HG02884 (cell line): ENCODE results near the gene RAET1G.
"Not testable (repeated sequence)": the region's sequence is repeated elsewhere in the genome, so short reads cannot be mapped to it uniquely, and the experiment has no call there.

ENCODE experiments used
- ATAC-seq: cut with Tn5 transposase; IDR thresholded peaks from one replicate; pipeline ENCODE4 v1.9.1; 2021; ENCODE audit warnings: mild to moderate bottlenecking, moderate library complexity; ENCODE audit not compliant: unreplicated experiment

Gene RAET1G

GRCh38 chr6:149915970-149916865 is 6.7 kb downstream of the RAET1G start:
- no peak for ATAC-seq

DNA sequence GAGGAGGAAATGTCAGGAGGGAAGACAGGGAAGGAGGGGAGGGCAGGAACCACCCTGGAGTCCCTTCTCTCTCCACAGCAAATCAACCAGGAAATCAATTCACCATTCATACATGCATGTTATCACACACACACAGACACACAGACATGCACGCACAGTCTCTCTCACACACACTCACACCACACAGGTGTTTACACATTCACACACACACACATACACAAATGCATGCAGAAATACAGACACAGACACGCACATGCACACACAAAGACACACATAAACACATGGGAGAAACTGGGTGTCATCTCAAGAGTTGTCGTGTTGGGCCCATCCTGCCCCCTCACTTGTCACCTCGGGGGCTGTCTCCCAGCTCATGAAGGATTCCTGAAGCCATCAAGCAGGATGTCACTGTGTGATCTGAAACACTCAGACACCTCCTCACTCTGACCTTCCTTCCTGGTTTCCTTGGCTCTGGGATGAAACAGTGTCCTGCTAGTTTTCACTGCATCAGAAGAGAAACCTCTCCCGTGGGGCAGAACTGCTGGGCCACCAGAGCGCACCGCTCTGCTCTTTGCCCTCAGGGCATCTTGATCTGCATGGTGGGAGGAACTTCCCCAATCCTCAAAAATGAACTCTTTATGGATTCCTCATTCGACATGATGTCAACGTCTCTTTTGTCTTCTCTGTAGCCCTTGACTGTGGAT is 9.2 kb downstream of the RAET1G start:
- ATAC-seq = no peak

- ATAC-seq = no peak
These were observed 9.8 kb downstream of the RAET1G start for GRCh38 chr6:149913085-149913484.

- ATAC-seq = not testable (repeated sequence)
These were observed 10.2 kb downstream of the RAET1G start for GRCh38 chr6:149912680-149913079.

DNA sequence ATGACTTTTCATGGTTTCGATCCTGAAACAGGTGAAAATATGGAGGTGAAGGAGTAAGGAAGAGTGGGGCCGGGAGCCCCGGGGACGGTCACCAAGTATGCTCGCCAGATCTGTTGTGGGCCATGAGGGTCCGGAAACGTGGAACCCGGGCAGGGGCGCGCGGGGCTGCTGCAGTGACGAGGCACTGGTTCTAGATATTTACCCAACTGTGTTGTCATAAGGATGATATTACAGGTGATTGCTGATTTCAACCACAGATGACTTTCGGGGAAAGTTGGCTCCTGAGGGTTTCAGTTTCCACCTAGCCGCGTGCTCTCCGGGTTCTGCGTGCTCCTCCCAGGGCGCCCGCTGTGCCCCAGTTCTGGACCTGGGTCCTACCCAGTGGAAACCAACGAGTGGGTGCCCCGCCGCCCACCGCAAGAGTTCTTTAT is 12.2 kb downstream of the RAET1G start:
- no peak for ATAC-seq

GRCh38 chr6:149909701-149910470 is 13.0 kb downstream of the RAET1G start:
- no peak for ATAC-seq

- ATAC-seq = not testable (repeated sequence)
These were observed 14.4 kb downstream of the RAET1G start for GRCh38 chr6:149908480-149908879.

DNA sequence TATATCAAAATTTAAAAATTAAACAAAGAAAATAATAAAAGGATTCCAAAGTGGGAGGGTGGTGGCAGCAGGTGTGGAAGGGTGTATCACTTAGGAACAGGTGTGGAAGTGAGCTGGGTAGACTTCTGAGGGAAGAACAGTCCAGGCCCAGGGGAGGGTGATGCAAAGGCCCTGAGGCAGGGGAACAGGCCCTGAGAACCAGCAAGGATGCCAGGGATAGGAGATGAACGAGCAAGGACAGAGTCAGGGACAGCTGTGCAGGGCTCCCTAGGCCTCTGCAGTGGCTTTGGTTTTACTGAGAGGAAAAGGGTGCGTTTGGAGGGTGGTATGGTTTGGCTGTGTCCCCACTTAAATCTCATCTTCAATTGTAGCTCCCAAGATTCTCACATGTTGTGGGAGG is 15.6 kb downstream of the RAET1G start:
- ATAC-seq = no peak

- ATAC-seq = no peak
These were observed 16.5 kb downstream of the RAET1G start for GRCh38 chr6:149906405-149906804.

GRCh38 chr6:149905911-149906371 is 17.0 kb downstream of the RAET1G start:
- no peak for ATAC-seq

DNA sequence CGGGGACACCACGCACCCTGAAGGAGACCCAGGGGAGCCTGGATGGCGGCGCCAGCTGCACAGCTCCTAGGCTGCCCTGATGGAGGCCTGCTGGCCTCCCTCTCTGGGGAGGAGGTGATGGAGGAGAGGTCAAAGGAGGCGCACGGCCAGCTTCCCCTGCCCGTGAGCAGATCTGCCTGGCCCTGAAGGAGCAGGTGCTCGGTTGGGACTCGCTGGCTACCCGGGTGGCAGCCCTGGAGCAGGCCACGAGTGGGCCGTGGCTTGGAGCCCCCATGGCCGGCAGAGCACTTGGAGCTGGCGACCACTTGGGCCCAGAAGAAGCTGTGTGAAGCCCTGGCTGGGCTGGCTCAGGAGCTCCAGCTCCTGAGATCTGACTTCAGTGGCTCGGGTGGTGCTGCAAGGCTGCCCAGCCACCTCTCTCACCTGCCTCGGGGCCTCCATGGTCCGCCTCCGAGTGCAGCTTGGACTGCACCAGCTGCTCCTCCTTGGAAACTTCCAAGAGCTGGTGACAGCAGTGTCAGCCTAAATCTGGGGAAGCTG is 17.5 kb downstream of the RAET1G start:
- no peak for ATAC-seq

GRCh38 chr6:149904661-149905370 is 18.1 kb downstream of the RAET1G start:
- ATAC-seq = no peak

DNA sequence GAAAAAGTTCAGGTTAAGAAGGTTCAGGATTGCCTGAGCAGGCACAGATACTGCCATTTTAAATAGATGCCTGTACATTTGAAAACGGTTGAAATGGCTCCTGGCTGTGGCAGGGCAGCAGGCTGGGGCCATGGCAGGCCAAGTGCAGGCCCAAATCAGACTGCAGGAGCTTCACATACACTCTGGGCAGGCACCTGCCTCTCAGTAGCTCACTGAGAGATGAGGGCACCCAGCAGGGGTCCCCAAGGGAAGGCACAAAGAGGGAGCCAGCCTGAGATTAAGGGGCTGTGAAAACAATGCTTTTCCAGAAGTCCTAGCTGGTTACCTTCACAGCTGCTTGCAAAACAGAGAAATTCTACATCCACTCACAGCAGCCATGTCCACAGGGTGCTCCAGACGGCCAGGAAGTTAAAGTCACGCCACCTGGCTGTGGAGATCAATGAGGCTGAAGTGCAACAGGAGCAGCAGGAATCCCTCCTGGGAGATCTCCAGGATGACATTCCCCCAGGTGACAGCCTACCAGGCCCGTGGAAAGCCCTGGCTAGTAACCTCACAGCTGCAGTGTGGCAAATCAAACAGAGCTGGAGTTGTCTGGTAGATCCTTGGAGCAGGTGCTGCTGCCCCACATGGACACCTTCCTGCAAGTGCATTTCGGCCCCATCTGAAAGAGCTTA is 18.8 kb downstream of the RAET1G start:
- no peak for ATAC-seq

DNA sequence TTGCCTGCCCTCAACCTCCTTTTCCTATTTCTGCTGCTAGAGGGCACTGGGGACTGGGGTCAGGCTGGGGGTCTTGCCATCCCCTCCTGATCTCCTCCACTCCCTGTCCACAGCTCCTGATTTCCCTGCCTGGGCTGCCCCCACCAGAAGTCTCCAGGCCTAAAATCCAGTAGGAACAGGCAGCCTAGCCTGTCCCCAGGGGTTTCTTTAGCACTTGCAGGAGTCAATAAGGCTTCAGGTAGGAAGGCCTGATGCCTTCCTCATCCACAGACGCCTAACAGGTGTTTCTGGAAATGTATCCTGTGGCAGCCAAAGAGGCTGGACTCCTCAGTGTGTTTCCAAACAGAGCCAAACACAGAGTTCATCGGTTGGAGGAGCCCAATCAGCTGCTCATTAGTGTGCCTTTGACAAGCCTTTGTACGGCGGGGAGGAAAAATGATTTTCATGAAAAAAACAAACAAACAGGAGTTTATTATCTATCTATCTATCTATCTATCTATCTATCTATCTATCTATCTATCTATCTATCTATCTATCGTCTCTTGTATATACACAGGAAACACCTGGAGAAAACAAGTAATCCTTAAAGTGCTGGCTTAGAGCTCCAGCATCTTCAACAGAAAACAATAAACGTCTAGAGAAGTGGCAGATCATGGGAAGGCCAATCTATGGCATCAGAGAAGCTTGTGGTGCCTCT is 21.3 kb downstream of the RAET1G start:
- no peak for ATAC-seq

DNA sequence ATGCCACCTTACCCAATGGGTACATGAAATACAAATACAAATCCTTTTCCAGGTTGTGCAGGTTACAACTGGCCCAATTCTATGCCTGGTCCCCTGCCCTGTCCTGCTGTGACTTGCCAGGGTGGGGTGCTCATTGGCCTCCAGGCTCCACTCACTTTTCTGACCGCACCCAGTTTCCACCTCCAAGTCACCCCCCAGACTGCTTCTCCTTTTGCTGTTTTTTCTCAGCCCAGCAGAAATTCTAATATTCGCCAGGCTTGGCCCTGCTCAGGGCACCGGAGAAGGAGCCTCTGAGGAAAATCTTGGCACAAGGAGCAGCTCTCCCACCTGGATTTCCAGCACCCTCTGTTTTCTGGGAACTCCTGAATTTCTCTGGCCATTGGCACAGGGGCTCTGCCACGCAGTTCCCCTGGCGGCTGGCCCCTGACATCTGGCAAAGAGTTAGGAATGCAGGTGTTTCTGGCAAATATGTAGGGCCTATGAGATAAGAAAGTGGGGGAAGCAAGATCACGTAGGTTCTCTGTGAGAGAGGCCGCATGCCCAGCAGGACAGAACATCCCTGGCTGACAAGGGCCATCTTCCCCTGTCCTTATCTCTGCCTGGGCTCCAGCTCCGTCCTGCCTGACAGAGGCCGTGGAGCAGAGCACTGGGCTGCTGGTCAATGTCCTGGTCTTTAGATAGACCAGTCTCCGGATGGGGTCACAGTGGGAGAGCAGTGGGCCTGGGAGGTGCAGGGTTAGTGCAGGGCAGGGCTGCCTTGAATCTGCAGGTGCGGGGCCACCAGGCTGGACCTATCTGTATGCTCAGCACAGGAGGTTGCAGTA is 22.1 kb downstream of the RAET1G start:
- ATAC-seq = no peak

GRCh38 chr6:149899926-149900619 is 22.8 kb downstream of the RAET1G start:
- no peak for ATAC-seq

DNA sequence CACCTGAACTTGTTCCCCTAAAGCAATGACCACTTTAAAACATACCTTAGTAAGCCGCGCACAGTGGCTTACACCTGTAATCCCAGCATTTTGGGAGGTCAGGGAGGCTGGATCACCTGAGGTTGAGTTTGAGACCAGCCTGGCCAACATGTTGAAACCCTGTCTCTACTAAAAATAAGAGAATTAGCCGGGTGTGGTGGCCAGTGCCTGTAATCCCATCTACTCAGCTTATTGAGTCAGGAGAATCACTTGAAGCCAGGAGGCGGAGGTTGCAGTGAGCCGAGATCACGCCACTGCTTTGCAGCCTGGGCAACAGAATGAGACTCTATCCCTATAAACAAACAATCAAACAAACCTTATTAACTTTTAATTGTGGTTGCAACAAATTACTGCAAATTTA is 23.4 kb downstream of the RAET1G start:
- no peak for ATAC-seq

GRCh38 chr6:149898966-149899365 is 24.0 kb downstream of the RAET1G start:
- no peak for ATAC-seq
